ENCODE data around the gene MACROD1.
"Not testable (repeated sequence)": the region's sequence is repeated elsewhere in the genome, so short reads cannot be mapped to it uniquely, and the experiment has no call there.

MACROD1 gene

GRCh38 chr11:63991558-63991957 lies 174.4 kb downstream of the MACROD1 start:
- DNase-seq, result no peak

- no peak for DNase-seq
Measured at GRCh38 chr11:63986932-63987513, 178.9 kb downstream of the MACROD1 start.

- peak; percentile 93 for DNase-seq
Measured at GRCh38 chr11:63986156-63986931, 179.6 kb downstream of the MACROD1 start, which contains the start of gene OTUB1. OTUB1 (plus strand) TSS chr11:63986438; CDS start chr11:63986457, 19 bp downstream.

- no peak for DNase-seq
Measured at GRCh38 chr11:63985812-63986155, 180.1 kb downstream of the MACROD1 start.

- DNase-seq, result no peak
Measured at GRCh38 chr11:63979426-63979825, 186.5 kb downstream of the MACROD1 start.

- no peak for DNase-seq
Measured at GRCh38 chr11:63978551-63979239, 187.2 kb downstream of the MACROD1 start.

- DNase-seq, result peak; percentile 98
Measured at GRCh38 chr11:63974259-63975143, 191.4 kb downstream of the MACROD1 start, which contains the start of gene COX8A. COX8A (plus strand) TSS chr11:63974620; CDS start chr11:63974681, 61 bp downstream.

- not testable (repeated sequence) for DNase-seq
Measured at GRCh38 chr11:63973912-63974258, 192.0 kb downstream of the MACROD1 start.

- DNase-seq, result no peak
Measured at GRCh38 chr11:63970902-63971301, 195.0 kb downstream of the MACROD1 start.

GRCh38 chr11:63969461-63969860 lies 196.5 kb downstream of the MACROD1 start:
- DNase-seq, result no peak

GRCh38 chr11:63966444-63966843 lies 199.5 kb downstream of the MACROD1 start:
- no peak for DNase-seq

- DNase-seq, result not testable (repeated sequence)
Measured at GRCh38 chr11:63963895-63964294, 202.0 kb downstream of the MACROD1 start.

- DNase-seq, result peak; percentile 91
Measured at GRCh38 chr11:63961608-63962412, 204.1 kb downstream of the MACROD1 start.

- DNase-seq, result no peak
Measured at GRCh38 chr11:63958008-63958407, 207.9 kb downstream of the MACROD1 start.

GRCh38 chr11:63952570-63952969 lies 213.3 kb downstream of the MACROD1 start:
- DNase-seq, result no peak

- DNase-seq, result no peak
Measured at GRCh38 chr11:63951779-63952536, 214.0 kb downstream of the MACROD1 start.

All from left hindlimb (tissue), 1 donor.